ENCODE measurements around the gene PIPOX. TPM values are rescaled to one million over a fixed set of nuclear protein-coding genes. Genes with fewer than 3 reads are reported as not detected.

The PIPOX gene
- total RNA-seq, 1 donor from 2014 or later = 1.4 TPM

- intact Hi-C loops (cut with micrococcal nuclease) = no loop called here
- no peak overlapping the region for H3K4me3 Mint-ChIP-seq
- no peaks in the 10 kb centered on the region for H3K36me3 Mint-ChIP-seq (ENCODE audit: low read depth)
- H3K27me3 Mint-ChIP-seq = peaks cover 43% of the 10 kb centered on the region
- no peaks in the 10 kb centered on the region for H3K4me1 Mint-ChIP-seq
- H3K9me3 Mint-ChIP-seq = peaks cover 9% of the 10 kb centered on the region
- no peak overlapping the region for H3K27ac Mint-ChIP-seq
- no peak for DNase-seq
Measured at GRCh38 chr17:29032857-29033197, 10.1 kb upstream of the PIPOX start.

- no peak overlapping the region for H3K27ac Mint-ChIP-seq
- no peak overlapping the region for H3K4me3 Mint-ChIP-seq
- peaks cover 9% of the 10 kb centered on the region for H3K9me3 Mint-ChIP-seq
- H3K36me3 Mint-ChIP-seq (ENCODE audit: low read depth) = no peaks in the 10 kb centered on the region
- no peak for DNase-seq
- H3K27me3 Mint-ChIP-seq = peaks cover 39% of the 10 kb centered on the region
- intact Hi-C loops (cut with micrococcal nuclease) = no loop called here
- H3K4me1 Mint-ChIP-seq = no peaks in the 10 kb centered on the region
Measured at GRCh38 chr17:29034510-29034909, 8.4 kb upstream of the PIPOX start.

- no peak for DNase-seq
- Mint-ChIP-seq H3K4me1 (no peaks in the 10 kb centered on the region), H3K27ac (no peak overlapping the region), H3K27me3 (peaks cover 29% of the 10 kb centered on the region), H3K9me3 (peaks cover 9% of the 10 kb centered on the region), H3K36me3 (ENCODE audit: low read depth) (no peaks in the 10 kb centered on the region), H3K4me3 (no peak overlapping the region)
- intact Hi-C loops (cut with micrococcal nuclease) = no loop called here
Measured at GRCh38 chr17:29036584-29036983, 6.4 kb upstream of the PIPOX start.

DNA sequence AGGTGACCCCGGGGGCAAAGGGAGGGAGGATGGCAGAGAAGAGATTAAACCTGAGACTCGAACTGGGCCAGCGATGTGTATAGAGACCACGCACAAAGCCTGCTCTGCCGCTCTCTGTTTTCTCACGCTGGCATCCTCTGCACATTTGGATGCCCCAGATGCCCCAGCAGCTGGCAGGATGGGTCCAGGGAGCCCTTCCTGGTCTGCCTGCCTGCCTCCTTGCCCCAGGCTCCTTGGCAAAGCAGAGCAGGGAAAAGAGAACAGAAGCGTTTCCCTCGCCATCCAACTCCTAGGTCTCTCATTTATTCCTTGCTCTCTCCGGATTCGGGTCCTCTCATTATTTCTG, 5.2 kb upstream of the PIPOX start:
- Mint-ChIP-seq H3K4me3 (no peak overlapping the region), H3K27ac (no peak overlapping the region), H3K36me3 (ENCODE audit: low read depth) (no peaks in the 10 kb centered on the region), H3K9me3 (peaks cover 9% of the 10 kb centered on the region), H3K27me3 (peaks cover 19% of the 10 kb centered on the region), H3K4me1 (peaks cover 3% of the 10 kb centered on the region)
- no peak for DNase-seq
- intact Hi-C loops (cut with micrococcal nuclease) = no loop called here

DNA sequence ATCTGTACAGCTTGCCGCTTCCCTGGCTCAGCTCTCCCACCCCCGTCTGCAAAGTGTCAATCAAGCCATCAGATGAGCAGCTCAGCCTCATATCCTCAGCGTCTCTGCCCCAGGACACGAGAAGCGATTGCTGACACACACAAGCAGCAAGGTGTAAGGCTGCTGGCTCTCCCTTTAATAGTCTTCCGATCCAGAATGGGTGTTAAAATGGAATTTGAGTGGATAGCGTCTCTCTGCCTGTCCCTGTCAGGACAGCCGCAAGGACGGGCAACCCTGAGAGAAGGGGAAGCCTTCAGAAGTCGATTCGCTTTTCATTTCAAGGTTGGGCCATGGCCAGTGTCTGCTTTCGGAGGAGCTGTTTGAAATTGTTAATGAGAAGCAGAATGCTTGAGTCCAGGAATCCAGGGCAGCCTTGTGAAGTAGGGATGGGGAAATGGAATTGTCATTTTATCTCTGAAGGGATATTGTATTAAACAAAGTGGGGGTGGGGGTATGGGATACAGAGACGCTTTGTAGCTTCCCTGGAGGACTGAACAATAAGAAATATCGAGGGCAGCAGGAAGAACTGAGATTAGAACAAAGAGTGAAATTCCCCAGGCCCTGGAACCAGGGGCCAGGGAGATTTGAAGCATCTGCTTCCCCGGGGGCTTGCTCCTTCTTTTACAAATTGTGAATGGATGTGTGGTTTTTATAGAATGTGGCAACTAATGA, 4.7 kb upstream of the PIPOX start:
- H3K27me3 Mint-ChIP-seq = peaks cover 17% of the 10 kb centered on the region
- intact Hi-C loops (cut with micrococcal nuclease) = no loop called here
- no peaks in the 10 kb centered on the region for H3K36me3 Mint-ChIP-seq (ENCODE audit: low read depth)
- peaks cover 9% of the 10 kb centered on the region for H3K9me3 Mint-ChIP-seq
- H3K4me1 Mint-ChIP-seq = peaks cover 4% of the 10 kb centered on the region
- no peak overlapping the region for H3K4me3 Mint-ChIP-seq
- no peak overlapping the region for H3K27ac Mint-ChIP-seq
- DNase-seq = no peak

- Mint-ChIP-seq H3K36me3 (ENCODE audit: low read depth) (no peaks in the 10 kb centered on the region), H3K9me3 (peaks cover 5% of the 10 kb centered on the region), H3K4me3 (no peak overlapping the region), H3K27me3 (peaks cover 7% of the 10 kb centered on the region), H3K27ac (no peak overlapping the region), H3K4me1 (peaks cover 4% of the 10 kb centered on the region)
- no peak for DNase-seq
- intact Hi-C loops (cut with micrococcal nuclease) = no loop called here
Measured at GRCh38 chr17:29039764-29040598, 3.0 kb upstream of the PIPOX start.

DNA sequence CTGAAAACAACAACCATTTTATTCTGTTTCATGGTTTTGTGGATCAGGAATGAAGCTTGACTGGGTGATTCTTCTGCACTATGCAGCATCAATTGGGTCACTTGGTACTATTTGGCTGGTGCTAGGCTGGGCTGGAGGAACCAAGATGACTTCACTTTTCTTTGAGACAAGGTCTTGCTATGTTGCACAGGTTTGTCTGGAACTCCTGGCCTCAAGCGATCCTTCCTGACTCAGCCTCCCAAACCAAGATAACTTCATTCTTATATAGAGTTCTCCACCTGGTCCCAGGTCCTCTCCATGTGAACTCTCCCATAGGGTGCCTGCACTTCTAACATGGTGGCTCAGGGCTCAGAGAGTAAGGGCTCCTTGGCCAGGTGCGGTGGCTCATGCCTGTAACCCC, 1.9 kb upstream of the PIPOX start:
- H3K27ac Mint-ChIP-seq = no peak overlapping the region
- no peak overlapping the region for H3K4me3 Mint-ChIP-seq

GRCh38 chr17:29041571-29041970, 1.4 kb upstream of the PIPOX start:
- H3K4me3 Mint-ChIP-seq = no peak overlapping the region
- no peak for DNase-seq
- no peak overlapping the region for H3K27ac Mint-ChIP-seq
- H3K4me1 Mint-ChIP-seq = peaks cover 5% of the 10 kb centered on the region
- H3K27me3 Mint-ChIP-seq = peaks cover 3% of the 10 kb centered on the region
- intact Hi-C loops (cut with micrococcal nuclease) = no loop called here
- H3K36me3 Mint-ChIP-seq (ENCODE audit: low read depth) = no peaks in the 10 kb centered on the region
- no peaks in the 10 kb centered on the region for H3K9me3 Mint-ChIP-seq

More for the DNA sequence above, 1.9 kb upstream of the PIPOX start:
- intact Hi-C loops (cut with micrococcal nuclease) = no loop called here
- no peaks in the 10 kb centered on the region for H3K36me3 Mint-ChIP-seq (ENCODE audit: low read depth)
- no peaks in the 10 kb centered on the region for H3K9me3 Mint-ChIP-seq
- peaks cover 5% of the 10 kb centered on the region for H3K4me1 Mint-ChIP-seq
- no peak for DNase-seq
- H3K27me3 Mint-ChIP-seq = peaks cover 2% of the 10 kb centered on the region

GRCh38 chr17:29042026-29042678, 789 bp upstream of the PIPOX start:
- intact Hi-C loops (cut with micrococcal nuclease) = no loop called here
- Mint-ChIP-seq H3K36me3 (ENCODE audit: low read depth) (no peaks in the 10 kb centered on the region), H3K9me3 (no peaks in the 10 kb centered on the region), H3K4me3 (no peak overlapping the region), H3K27ac (no peak overlapping the region), H3K4me1 (peaks cover 5% of the 10 kb centered on the region), H3K27me3 (peaks cover 4% of the 10 kb centered on the region)
- DNase-seq = no peak

DNA sequence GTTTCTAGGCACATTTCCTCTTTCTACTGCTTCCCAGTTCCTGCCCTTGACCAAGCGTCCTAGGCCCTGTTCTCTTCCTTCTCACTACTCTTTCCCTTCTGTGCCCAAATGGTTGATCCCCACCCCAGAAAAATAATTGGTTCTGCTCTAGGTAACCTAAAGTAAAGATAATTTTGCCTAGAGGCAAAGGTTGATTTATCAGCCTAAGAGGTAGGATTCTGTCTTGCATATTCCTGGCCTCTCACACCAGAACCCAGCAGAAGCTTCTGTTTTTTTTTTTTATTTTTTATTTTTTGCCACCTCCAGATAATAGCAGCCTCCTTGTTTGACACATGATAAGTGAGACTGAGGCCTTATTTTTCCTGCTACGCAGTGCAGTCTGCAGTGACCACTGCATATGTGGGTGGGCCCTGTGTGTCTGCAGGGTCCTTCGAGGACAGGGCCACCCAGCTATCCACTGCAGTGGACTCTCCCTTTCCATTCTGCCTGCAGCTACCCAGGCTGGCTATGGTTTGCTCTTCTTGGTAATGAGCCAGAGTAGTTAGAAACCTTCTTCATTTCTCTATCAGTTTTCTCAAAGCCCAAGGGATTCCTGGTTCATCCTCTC, 701 bp downstream of the PIPOX start:
- Mint-ChIP-seq H3K4me1 (peaks cover 5% of the 10 kb centered on the region), H3K27ac (no peak overlapping the region), H3K9me3 (no peaks in the 10 kb centered on the region), H3K27me3 (peaks cover 10% of the 10 kb centered on the region), H3K4me3 (no peak overlapping the region), H3K36me3 (ENCODE audit: low read depth) (no peaks in the 10 kb centered on the region)
- intact Hi-C loops (cut with micrococcal nuclease) = no loop called here
- DNase-seq = no peak

DNA sequence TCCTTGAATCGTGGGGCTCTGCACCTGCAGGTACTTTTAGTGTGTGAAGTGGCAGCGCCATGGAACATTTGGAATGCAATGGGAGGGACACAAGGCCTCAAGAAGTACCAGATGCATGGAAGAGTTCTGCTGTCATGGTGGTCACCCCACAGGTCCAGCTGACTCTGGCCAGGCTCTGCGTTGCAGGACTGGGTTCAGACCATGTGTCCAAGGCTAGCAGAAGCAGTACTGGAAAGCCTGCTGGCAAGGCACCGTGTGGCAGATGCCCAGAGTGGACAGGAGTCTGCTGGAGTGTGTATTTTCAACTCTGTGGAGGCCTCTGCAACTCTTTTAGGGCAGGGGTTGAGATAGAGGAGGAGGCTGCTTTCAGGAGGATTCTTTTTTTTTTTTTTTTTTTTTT, 2.1 kb downstream of the PIPOX start:
- Mint-ChIP-seq H3K27me3 (peaks cover 16% of the 10 kb centered on the region), H3K27ac (no peak overlapping the region), H3K36me3 (ENCODE audit: low read depth) (no peaks in the 10 kb centered on the region), H3K9me3 (no peaks in the 10 kb centered on the region), H3K4me1 (peaks cover 5% of the 10 kb centered on the region), H3K4me3 (no peak overlapping the region)
- intact Hi-C loops (cut with micrococcal nuclease) = no loop called here
- no peak for DNase-seq

- DNase-seq = no peak
- Mint-ChIP-seq H3K9me3 (no peaks in the 10 kb centered on the region), H3K27ac (no peak overlapping the region), H3K4me3 (no peak overlapping the region), H3K27me3 (peaks cover 16% of the 10 kb centered on the region), H3K4me1 (peaks cover 5% of the 10 kb centered on the region), H3K36me3 (ENCODE audit: low read depth) (no peaks in the 10 kb centered on the region)
- intact Hi-C loops (cut with micrococcal nuclease) = no loop called here
Measured at GRCh38 chr17:29045734-29046472, 3.0 kb downstream of the PIPOX start.

DNA sequence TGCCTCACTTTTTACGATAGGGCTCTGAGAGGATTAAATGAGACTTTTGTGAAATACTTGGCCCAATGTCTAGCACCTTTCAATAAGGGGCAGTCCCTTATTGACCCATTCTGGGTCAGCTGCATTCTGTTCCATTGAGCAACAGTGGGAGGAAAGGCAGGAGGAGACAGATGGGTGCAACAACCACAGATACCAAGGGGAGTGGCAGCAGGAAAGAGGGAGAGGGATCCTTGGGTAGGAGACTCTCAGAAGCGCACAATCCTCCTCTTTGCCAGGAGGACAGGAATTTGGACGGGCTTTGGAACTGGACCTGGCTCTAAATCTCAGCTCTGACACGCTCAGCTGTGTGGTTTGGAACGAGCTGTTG, 3.5 kb downstream of the PIPOX start:
- peaks cover 16% of the 10 kb centered on the region for H3K27me3 Mint-ChIP-seq
- H3K4me3 Mint-ChIP-seq = no peak overlapping the region
- H3K9me3 Mint-ChIP-seq = no peaks in the 10 kb centered on the region
- H3K4me1 Mint-ChIP-seq = peaks cover 5% of the 10 kb centered on the region
- no peaks in the 10 kb centered on the region for H3K36me3 Mint-ChIP-seq (ENCODE audit: low read depth)
- DNase-seq = no peak
- no peak overlapping the region for H3K27ac Mint-ChIP-seq
- intact Hi-C loops (cut with micrococcal nuclease) = no loop called here

Measured in activated CD4-positive, alpha-beta T cell treated with anti-CD3 and anti-CD28 coated beads, Interleukin-2, amount 10 ng/mL, durations not matched to agents 24 days and 14 days (primary cell).